ENCODE results near the gene CNTFR. TPM values are rescaled to one million over a fixed set of nuclear protein-coding genes. Genes with fewer than 3 reads are reported as not detected.

CNTFR gene
- total and polyA plus RNA-seq, 2 experiments from 2014 or later, result 4.7 to 7.5 TPM

DNA sequence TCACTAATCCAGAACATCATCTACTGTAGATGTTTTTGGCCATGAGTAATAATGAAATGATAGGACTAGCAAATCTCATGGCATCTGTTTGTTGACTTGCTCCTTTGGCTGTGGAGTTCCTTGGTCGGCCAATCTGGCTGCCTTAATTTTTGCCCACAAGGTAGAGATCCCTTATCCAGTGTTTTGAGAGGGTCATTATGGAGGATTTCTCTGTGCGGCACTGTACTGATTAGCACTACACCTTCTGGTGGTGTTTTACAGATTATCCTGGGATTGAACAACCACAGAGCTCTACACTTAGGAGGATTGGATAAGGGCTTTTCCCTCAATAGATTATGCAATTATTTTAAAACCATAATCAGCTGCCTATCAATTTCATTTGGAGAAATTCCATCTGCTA, 63.5 kb downstream of the CNTFR start:
- WGBS (ENCODE audit: low lambda C conversion rate, missing lambda C conversion rate), result 82% methylated on average over 2 of the region's 2 CpGs

GRCh38 chr9:34524349-34524748, 65.2 kb downstream of the CNTFR start:
- Histone ChIP-seq H3K9me3 (ENCODE audit: low read depth) (no peaks in the 10 kb centered on the region), H4K20me1 (ENCODE audit: insufficient read depth, poor library complexity, severe bottlenecking) (no peaks in the 10 kb centered on the region), H3K4me3 (no peak overlapping the region), H3K4me1 (ENCODE audit: insufficient read depth) (no peaks in the 10 kb centered on the region), H3K36me3 (replicated peaks; ENCODE audit: insufficient read depth, low read depth) (no peaks in the 10 kb centered on the region), H3K9me2 (replicated peaks; ENCODE audit: insufficient read depth) (no peaks in the 10 kb centered on the region), H2AFZ (no peak overlapping the region), H3K79me2 (no peaks in the 10 kb centered on the region), H3K27me3 (peaks cover 15% of the 10 kb centered on the region), H3K4me2 (no peak overlapping the region), H3K27ac (no peak overlapping the region)
- DNase-seq (ENCODE audit: low spot score), result no peak
- 92% methylated on average over 3 of the region's 3 CpGs for WGBS (ENCODE audit: low lambda C conversion rate, missing lambda C conversion rate)
- TF ChIP-seq EZH2phosphoT487 (IDR thresholded peaks at IDR 0.05; ENCODE audit: low read depth, severe bottlenecking, unreplicated experiment) (no peak), CTCF (IDR thresholded peaks at IDR 0.05; ENCODE audit: poor library complexity) (no peak)

More for the DNA sequence above, 63.5 kb downstream of the CNTFR start:
- TF ChIP-seq CTCF (IDR thresholded peaks at IDR 0.05; ENCODE audit: poor library complexity) (no peak), EZH2phosphoT487 (IDR thresholded peaks at IDR 0.05; ENCODE audit: low read depth, severe bottlenecking, unreplicated experiment) (no peak), EZH2 (IDR thresholded peaks at IDR 0.05; ENCODE audit: borderline replicate concordance) (no peak)
- H3K4me1 ChIP-seq (ENCODE audit: insufficient read depth), result no peaks in the 10 kb centered on the region
- no peaks in the 10 kb centered on the region for H4K20me1 ChIP-seq (ENCODE audit: insufficient read depth, poor library complexity, severe bottlenecking)
- no peak overlapping the region for H3K27ac ChIP-seq
- no peak overlapping the region for H3K4me2 ChIP-seq
- H3K9me2 ChIP-seq (replicated peaks; ENCODE audit: insufficient read depth), result no peaks in the 10 kb centered on the region
- DNase-seq (ENCODE audit: low spot score), result no peak
- no peaks in the 10 kb centered on the region for H3K79me2 ChIP-seq
- H2AFZ ChIP-seq, result no peak overlapping the region
- peaks cover 15% of the 10 kb centered on the region for H3K27me3 ChIP-seq
- no peaks in the 10 kb centered on the region for H3K36me3 ChIP-seq (replicated peaks; ENCODE audit: insufficient read depth, low read depth)
- H3K9me3 ChIP-seq (ENCODE audit: low read depth), result no peaks in the 10 kb centered on the region
- no peak overlapping the region for H3K4me3 ChIP-seq

DNA sequence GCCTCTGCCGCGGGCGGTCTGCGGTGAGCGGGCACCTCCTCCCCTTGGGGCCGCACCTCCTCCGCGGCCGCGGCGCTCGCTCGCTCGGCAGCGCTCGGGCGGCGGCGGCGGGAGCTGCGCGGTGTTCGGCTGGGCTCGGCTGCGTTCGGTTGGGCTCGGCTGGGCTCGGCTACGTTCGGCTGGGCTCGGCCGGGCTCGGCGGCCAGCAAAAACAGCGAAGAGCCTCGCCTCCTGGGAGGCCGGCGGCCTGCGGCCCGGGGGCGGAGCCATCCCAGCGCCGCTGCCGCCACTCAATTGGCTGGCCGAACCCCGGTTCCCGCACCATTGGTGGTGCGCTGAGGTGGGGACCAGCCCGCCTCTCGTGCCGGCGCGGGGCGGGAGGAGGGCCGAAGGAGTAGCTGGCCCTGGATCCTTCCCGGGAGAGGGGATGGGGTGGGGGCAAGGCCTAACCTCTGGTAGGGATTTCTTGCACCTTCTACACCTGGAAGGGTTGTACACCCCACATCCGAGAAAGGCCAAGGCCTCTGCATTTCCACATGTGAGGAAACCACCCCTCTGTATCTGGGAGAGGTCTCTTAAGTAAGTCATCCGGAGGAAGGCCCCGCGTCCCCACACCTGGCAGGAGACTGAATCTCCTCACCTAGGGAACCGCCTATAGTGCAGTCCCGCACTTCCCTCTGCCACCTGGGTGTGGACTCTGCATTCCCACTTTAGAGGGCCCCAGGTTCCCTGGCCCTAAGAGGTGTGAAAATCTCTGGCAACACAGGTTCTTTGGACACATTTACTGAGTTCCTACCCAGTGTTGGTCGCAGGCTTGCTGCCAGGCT, 66.3 kb downstream of the CNTFR start, which contains the start of gene ENHO:
TSS of gene ENHO (minus strand) at position 20 of the 827 bp plus-strand sequence. CDS start 1,295 bp downstream, outside the sequence.
- H3K4me3 ChIP-seq, result no peak within 1 kb of the TSS
- H3K9me2 ChIP-seq (replicated peaks; ENCODE audit: insufficient read depth), result no peaks in the 10 kb centered on the region
- DNase-seq (ENCODE audit: low spot score), result peak; percentile 94
- no peak for TF ChIP-seq EZH2 (IDR thresholded peaks at IDR 0.05; ENCODE audit: borderline replicate concordance)
- 6% methylated on average over 43 of the region's 63 CpGs for WGBS (ENCODE audit: low lambda C conversion rate, missing lambda C conversion rate)
- H3K9me3 ChIP-seq (ENCODE audit: low read depth), result no peaks in the 10 kb centered on the region
- peak within 1 kb of the TSS; percentile 54 for H2AFZ ChIP-seq
- peaks cover 15% of the 10 kb centered on the region for H3K27me3 ChIP-seq
- H3K27ac ChIP-seq, result no peak within 1 kb of the TSS
- no peaks in the 10 kb centered on the region for H4K20me1 ChIP-seq (ENCODE audit: insufficient read depth, poor library complexity, severe bottlenecking)
- H3K79me2 ChIP-seq, result no peaks in the 10 kb centered on the region
- no peaks in the 10 kb centered on the region for H3K36me3 ChIP-seq (replicated peaks; ENCODE audit: insufficient read depth, low read depth)
- H3K4me1 ChIP-seq (ENCODE audit: insufficient read depth), result no peaks in the 10 kb centered on the region
- H3K4me2 ChIP-seq, result peak within 1 kb of the TSS; percentile 83

GRCh38 chr9:34522091-34522887, 67.2 kb downstream of the CNTFR start:
- no peak for DNase-seq (ENCODE audit: low spot score)
- Histone ChIP-seq H2AFZ (peak overlapping the region; percentile 54), H3K27ac (no peak overlapping the region), H3K36me3 (replicated peaks; ENCODE audit: insufficient read depth, low read depth) (no peaks in the 10 kb centered on the region), H3K79me2 (no peaks in the 10 kb centered on the region), H3K9me3 (ENCODE audit: low read depth) (no peaks in the 10 kb centered on the region), H3K27me3 (peaks cover 15% of the 10 kb centered on the region), H3K4me1 (ENCODE audit: insufficient read depth) (no peaks in the 10 kb centered on the region), H3K9me2 (replicated peaks; ENCODE audit: insufficient read depth) (no peaks in the 10 kb centered on the region), H3K4me3 (no peak overlapping the region), H4K20me1 (ENCODE audit: insufficient read depth, poor library complexity, severe bottlenecking) (no peaks in the 10 kb centered on the region), H3K4me2 (peak overlapping the region; percentile 83)
- 26% methylated on average over 22 of the region's 31 CpGs for WGBS (ENCODE audit: low lambda C conversion rate, missing lambda C conversion rate)
- TF ChIP-seq CTCF (IDR thresholded peaks at IDR 0.05; ENCODE audit: poor library complexity) (no peak), EZH2phosphoT487 (IDR thresholded peaks at IDR 0.05; ENCODE audit: low read depth, severe bottlenecking, unreplicated experiment) (no peak), EZH2 (IDR thresholded peaks at IDR 0.05; ENCODE audit: borderline replicate concordance) (no peak)
